22Rv1 (cell line): Measurements from ENCODE around the gene PDXK.

ENCODE experiments used
- CTCF ChIP-seq: fragments of 450-650 bp; IDR thresholded peaks from 2 replicates; pipeline ENCODE4 v1.5.1; 2017; ENCODE audit warnings: mild to moderate bottlenecking
- ZFX ChIP-seq: fragments of 450-650 bp; IDR thresholded peaks from 2 replicates; pipeline ENCODE4 v1.6.1; 2017; ENCODE audit warnings: antibody characterized with exemption, borderline replicate concordance

GRCh38 chr21:43720539-43721166 is 1.7 kb downstream of the PDXK start:
- no peak for TF ChIP-seq CTCF
- no peak for TF ChIP-seq ZFX
